Measurements from ENCODE around the gene BRAT1.

- no peak for TF ChIP-seq CTCF (conservative IDR thresholded peaks at IDR 0.05)
- no peak for TF ChIP-seq ZFX (IDR thresholded peaks at IDR 0.05)
Observed at GRCh38 chr7:2575046-2575732, 19.9 kb upstream of the BRAT1 start.
